Progenitor cell of endocrine pancreas (in vitro differentiated cells): ENCODE measurements around the gene IL16. TPM values are rescaled to one million over a fixed set of nuclear protein-coding genes. Genes with fewer than 3 reads are reported as not detected.
A peak's percentile ranks its signal among the peaks of the same experiment; 100 is the strongest.

Experiments
- DNase-seq: peaks from one replicate; pipeline ENCODE4 v3.0.0; 2021; ENCODE audit warnings: low spot score; ENCODE audit not compliant: unreplicated experiment
- H3K27ac Mint-ChIP-seq: 2 replicates; pipeline ENCODE4 v1.8.0; 2021; ENCODE audit warnings: mild to moderate bottlenecking, moderate library complexity, mixed read lengths
- H3K27me3 Mint-ChIP-seq: 2 replicates; pipeline ENCODE4 v1.8.0; 2021; ENCODE audit warnings: mixed read lengths
- H3K36me3 Mint-ChIP-seq: 2 replicates; pipeline ENCODE4 v1.8.0; 2022; ENCODE audit warnings: mixed read lengths; ENCODE audit not compliant: insufficient read depth
- H3K4me1 Mint-ChIP-seq: 2 replicates; pipeline ENCODE4 v1.8.0; 2021; ENCODE audit warnings: low read depth, mixed read lengths
- H3K4me3 Mint-ChIP-seq: 2 replicates; pipeline ENCODE4 v1.8.0; 2021; ENCODE audit warnings: low read depth, mild to moderate bottlenecking, moderate library complexity, mixed read lengths
- H3K9me3 Mint-ChIP-seq: 2 replicates; pipeline ENCODE4 v1.8.0; 2021; ENCODE audit warnings: low read depth, mixed read lengths
- total RNA-seq: library from RNA; stranded (reverse); gene quantifications from 2 replicates; pipeline ENCODE4 v1.2.1, GENCODE V29; 2021
- TF ChIP-seq, protein P1 (sequence below): fragments of 200-600 bp; sonication (generic); IDR thresholded peaks from one replicate; pipeline ENCODE4 v1.5.0; 2021; ENCODE audit warnings: antibody characterized with exemption, mild to moderate bottlenecking; ENCODE audit not compliant: unreplicated experiment

IL16 gene
- total RNA-seq, 1 donor from 2014 or later: 0.38 TPM

DNA sequence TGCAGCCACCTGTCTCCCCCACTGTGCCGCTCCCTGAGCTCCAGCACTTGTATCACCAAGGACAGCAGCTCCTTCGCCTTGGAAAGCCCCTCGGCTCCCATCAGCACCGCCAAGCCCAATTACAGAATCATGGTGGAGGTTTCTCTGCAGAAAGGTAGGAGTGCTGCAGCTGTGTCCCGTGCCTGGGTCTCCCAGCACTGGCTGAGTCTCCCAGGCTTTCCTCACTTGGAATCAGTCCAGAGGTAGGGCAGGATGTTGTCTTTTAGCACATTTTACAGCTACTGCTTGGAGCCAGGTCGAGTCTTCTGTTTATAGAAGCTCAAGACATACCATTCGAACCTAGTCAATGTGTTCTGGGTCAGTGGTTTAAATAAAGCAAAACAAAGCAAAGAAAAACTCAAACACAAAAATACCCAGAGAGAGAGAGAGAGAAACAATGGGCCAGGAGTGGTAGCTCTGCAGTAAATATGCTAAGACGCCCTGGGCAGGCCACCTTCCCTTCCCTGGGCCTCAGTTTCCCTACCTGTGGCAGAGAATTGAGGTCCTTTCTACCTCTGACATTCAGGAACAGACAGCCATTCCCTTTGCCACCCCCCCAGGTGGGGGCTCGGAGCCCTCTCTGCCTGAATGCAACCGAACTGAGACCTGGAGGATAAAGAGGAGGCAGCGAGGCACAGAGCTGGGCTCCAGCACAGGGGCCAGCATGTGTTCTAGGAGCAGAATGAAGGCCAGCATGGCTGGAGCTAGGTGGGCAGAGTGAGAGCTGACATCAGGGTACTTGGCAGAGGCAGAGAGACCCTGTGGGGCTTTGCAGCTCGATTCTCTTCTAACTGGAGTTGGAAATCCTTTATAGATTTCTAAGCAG, 83.2 kb downstream of the IL16 start:
- DNase-seq: no peak
- Mint-ChIP-seq H3K9me3 (peaks cover 7% of the 10 kb centered on the region), H3K4me1 (peaks cover 4% of the 10 kb centered on the region), H3K36me3 (peaks cover 3% of the 10 kb centered on the region), H3K27ac (no peak overlapping the region), H3K27me3 (peaks cover 11% of the 10 kb centered on the region), H3K4me3 (no peak overlapping the region)
- TF ChIP-seq, protein P1, sequence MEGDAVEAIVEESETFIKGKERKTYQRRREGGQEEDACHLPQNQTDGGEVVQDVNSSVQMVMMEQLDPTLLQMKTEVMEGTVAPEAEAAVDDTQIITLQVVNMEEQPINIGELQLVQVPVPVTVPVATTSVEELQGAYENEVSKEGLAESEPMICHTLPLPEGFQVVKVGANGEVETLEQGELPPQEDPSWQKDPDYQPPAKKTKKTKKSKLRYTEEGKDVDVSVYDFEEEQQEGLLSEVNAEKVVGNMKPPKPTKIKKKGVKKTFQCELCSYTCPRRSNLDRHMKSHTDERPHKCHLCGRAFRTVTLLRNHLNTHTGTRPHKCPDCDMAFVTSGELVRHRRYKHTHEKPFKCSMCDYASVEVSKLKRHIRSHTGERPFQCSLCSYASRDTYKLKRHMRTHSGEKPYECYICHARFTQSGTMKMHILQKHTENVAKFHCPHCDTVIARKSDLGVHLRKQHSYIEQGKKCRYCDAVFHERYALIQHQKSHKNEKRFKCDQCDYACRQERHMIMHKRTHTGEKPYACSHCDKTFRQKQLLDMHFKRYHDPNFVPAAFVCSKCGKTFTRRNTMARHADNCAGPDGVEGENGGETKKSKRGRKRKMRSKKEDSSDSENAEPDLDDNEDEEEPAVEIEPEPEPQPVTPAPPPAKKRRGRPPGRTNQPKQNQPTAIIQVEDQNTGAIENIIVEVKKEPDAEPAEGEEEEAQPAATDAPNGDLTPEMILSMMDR: no peak

DNA sequence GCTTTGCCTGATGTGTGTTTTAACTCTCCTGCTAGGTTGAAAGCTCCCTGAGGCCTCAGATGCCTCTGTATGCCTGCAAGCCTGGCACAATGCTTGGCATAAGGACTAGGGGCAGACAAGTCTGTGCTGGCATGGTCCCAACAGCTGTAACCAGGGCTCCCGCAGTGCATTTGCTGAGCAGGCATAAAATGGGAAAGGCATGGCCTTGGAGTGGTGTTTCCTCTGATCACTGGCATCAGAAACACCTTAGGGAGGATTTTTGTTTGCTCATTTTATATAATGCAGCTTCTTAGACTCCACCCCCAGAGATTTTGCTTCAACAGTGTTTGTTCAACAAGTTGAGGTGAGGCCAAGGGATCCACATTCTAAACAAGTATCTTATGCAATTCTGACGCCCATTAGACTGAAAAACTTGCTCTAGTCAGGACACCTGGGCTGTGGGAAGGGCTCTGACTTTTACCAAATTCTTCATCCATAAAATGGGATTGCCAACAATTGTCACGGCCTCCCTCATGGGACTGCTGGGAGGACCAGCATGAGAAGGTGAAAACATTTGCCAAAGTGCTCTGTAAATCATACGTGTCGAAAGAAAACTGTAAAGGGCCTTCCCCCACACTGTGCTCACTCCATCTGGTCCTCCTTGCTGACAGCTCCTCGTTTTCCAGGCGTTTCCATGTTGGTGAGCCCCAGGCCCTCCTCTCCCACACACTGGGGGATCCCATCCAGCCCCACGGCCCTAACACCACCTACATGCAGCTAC, 84.2 kb downstream of the IL16 start:
- Mint-ChIP-seq H3K27ac (peak overlapping the region; percentile 30), H3K36me3 (peaks cover 3% of the 10 kb centered on the region), H3K9me3 (peaks cover 7% of the 10 kb centered on the region), H3K4me1 (no peaks in the 10 kb centered on the region), H3K27me3 (peaks cover 11% of the 10 kb centered on the region), H3K4me3 (no peak overlapping the region)
- DNase-seq: no peak
- TF ChIP-seq, protein P1: no peak

DNA sequence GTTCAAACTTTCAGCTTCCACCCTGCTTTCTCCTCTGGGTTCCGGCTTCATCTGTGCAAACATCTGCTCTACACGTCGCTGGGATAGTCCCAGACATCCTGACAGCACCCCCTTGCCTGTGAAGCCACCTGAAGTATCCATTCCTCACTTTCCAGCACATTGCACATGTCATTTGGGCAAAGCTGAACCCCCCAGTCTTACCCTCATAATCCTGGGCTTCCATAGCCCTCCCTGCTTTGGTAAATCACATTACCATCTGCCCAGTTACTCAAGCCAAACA, 84.7 kb downstream of the IL16 start:
- peaks cover 7% of the 10 kb centered on the region for H3K9me3 Mint-ChIP-seq
- no peak for DNase-seq
- TF ChIP-seq, protein P1: no peak
- H3K36me3 Mint-ChIP-seq: peaks cover 3% of the 10 kb centered on the region
- no peak overlapping the region for H3K4me3 Mint-ChIP-seq
- peaks cover 11% of the 10 kb centered on the region for H3K27me3 Mint-ChIP-seq
- peak overlapping the region; percentile 30 for H3K27ac Mint-ChIP-seq
- H3K4me1 Mint-ChIP-seq: no peaks in the 10 kb centered on the region

DNA sequence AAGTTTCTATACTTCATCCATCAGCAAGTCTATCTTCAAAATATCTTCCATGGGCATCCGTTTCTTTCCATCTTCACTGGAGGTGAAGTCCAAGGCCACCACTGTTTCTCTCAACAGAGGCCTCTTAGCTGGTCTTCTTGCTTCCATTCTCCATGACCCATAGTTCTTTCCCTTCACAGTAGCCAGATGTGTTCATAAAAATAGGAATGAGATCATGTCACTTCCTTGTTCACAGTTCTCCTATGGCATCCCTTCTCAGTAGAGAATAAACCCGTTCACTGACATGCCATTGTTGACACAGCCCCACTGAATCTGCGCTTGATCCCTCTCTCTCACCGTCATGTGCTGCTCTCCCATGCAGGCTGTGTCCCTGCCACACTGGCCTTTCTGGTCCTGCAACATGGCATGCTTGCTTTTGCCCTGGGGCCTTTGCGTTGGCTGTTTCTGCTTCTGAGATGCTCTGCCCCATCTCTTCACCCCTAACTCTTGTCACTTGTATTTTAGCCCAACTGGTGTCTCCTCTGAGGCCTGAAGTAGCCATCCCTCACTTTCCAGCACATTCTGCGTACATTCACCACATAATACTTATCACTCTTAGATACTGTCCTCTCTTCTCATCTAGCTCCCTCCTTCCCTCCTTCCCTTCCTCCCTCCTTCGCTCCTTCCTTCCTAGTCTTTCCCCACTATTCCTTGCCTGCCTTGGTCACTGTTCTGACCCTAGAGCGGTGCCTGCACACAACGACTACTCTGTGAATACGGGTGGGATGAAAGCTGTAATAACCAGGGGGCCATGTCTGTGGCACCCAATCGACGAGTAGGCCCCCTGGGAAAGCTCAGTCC, 85.3 kb downstream of the IL16 start:
- TF ChIP-seq, protein P1: no peak
- Mint-ChIP-seq H3K9me3 (peaks cover 2% of the 10 kb centered on the region), H3K27me3 (peaks cover 11% of the 10 kb centered on the region), H3K4me1 (no peaks in the 10 kb centered on the region), H3K4me3 (no peak overlapping the region), H3K27ac (no peak overlapping the region), H3K36me3 (peaks cover under 1% of the 10 kb centered on the region)
- no peak for DNase-seq

DNA sequence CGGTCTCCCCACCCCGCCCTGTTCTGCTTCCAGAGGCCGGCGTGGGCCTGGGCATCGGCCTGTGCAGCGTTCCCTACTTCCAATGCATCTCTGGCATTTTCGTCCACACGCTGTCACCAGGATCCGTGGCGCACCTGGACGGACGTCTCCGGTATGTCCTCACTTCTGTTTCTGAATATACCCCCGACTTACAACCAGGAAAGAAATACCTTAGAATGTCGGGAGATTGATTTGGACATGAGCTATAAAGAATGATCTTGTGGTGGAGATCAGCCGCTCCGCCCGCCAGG, 85.9 kb downstream of the IL16 start:
- H3K4me1 Mint-ChIP-seq: no peaks in the 10 kb centered on the region
- no peak for DNase-seq
- no peak overlapping the region for H3K4me3 Mint-ChIP-seq
- no peak overlapping the region for H3K27ac Mint-ChIP-seq
- no peaks in the 10 kb centered on the region for H3K36me3 Mint-ChIP-seq
- H3K9me3 Mint-ChIP-seq: no peaks in the 10 kb centered on the region
- H3K27me3 Mint-ChIP-seq: peaks cover 11% of the 10 kb centered on the region
- TF ChIP-seq, protein P1: no peak
